Activated CD4-positive, alpha-beta T cell treated with anti-CD3 and anti-CD28 coated beads for 36 hours (primary cell): Measurements from ENCODE around the gene ZNF385C. TPM values are rescaled to one million over a fixed set of nuclear protein-coding genes. Genes with fewer than 3 reads are reported as not detected.

Source experiments
- ATAC-seq: fragments of 200-7000 bp; cut with Tn5 transposase; one replicate; pipeline ENCODE4 v1.10.0; 2021; ENCODE audit warnings: mild to moderate bottlenecking, moderate library complexity
- CTCF ChIA-PET: fragments of 350-600 bp; sonication (Branson Sonifier 250); formaldehyde crosslinking; loops from one replicate; lab custom pipeline; 2021; ENCODE audit warnings: antibody characterized with exemption; lab: Charles Lee
- POLR2A ChIA-PET: fragments of 350-600 bp; sonication (Branson Sonifier 250); formaldehyde crosslinking; loops from one replicate; lab custom pipeline; 2021; ENCODE audit warnings: antibody characterized with exemption, inconsistent platforms; lab: Charles Lee
- DNase-seq: peaks from one replicate; pipeline ENCODE4 v3.0.0-alpha.2; 2020
- H3K27ac Mint-ChIP-seq: one replicate; pipeline ENCODE4 v1.8.0; 2021; ENCODE audit warnings: mixed read lengths
- H3K27me3 Mint-ChIP-seq: one replicate; pipeline ENCODE4 v1.8.0; 2021; ENCODE audit warnings: mixed read lengths
- H3K36me3 Mint-ChIP-seq: one replicate; pipeline ENCODE4 v1.8.0; 2021; ENCODE audit warnings: low read depth, mixed read lengths
- H3K4me1 Mint-ChIP-seq: one replicate; pipeline ENCODE4 v1.8.0; 2021; ENCODE audit warnings: mixed read lengths
- H3K4me3 Mint-ChIP-seq: one replicate; pipeline ENCODE4 v1.8.0; 2021; ENCODE audit warnings: mild to moderate bottlenecking, moderate library complexity, mixed read lengths
- H3K9me3 Mint-ChIP-seq: one replicate; pipeline ENCODE4 v1.8.0; 2021; ENCODE audit warnings: low read depth, mixed read lengths
- intact Hi-C, 2 experiments: fragments of 100-400 bp; cut with DNase I in 1 of 2; cut with micrococcal nuclease in 1 of 2; formaldehyde crosslinking; loops; one replicate each; pipeline versions ENCODE4 v1.14.2 to v1.15.1; 2022 to 2024; cut with DNase I, micrococcal nuclease
- total RNA-seq, 2 experiments: library from RNA; stranded (reverse); gene quantifications; one replicate each; pipeline ENCODE4 v1.2.3, GENCODE V29; 2021

ZNF385C gene
- total RNA-seq, 2 experiments from 2014 or later, result 0.23 to 0.30 TPM

DNA sequence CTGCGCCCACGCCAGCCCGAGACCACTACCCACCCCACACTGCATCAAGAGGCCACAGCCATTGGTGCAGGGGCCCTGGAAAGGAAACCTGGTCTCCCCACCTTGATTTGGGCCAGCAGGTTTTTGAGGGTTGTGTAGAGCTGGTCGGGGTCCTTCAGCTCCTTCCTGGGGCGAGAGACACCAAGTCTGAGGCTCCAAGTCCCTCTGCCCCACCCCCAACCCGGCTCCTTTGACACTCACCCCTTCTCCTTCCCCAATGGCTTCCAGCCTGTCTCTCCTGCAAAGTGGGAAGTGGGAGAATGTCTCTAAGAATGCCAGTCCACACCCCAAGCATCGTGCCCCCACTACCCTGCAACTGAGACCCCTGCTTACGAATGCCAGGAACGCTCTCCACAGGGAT lies 15.8 kb upstream of the ZNF385C start:
- POLR2A ChIA-PET, result interaction anchor here (1.1 kb wide), 1 partner anchor 148 kb away, joined by 7 read pairs; the partner anchor contains the start of gene CNP

GRCh38 chr17:42113293-42114069 lies 15.2 kb upstream of the ZNF385C start:
- ChIA-PET CTCF (interaction anchor here (0.6 to 3.4 kb wide), 11 partner anchors 10 to 460 kb away, joined by 3 to 22 read pairs (median 6); partner anchors contain the start of genes CNP, DNAJC7, KCNH4 and NKIRAS2), POLR2A (interaction anchor here (1.1 to 1.5 kb wide), 2 partner anchors 94 to 147 kb away, joined by 3 to 7 read pairs; partner anchors contain the start of genes CNP and NKIRAS2)
- peaks cover 29% of the 10 kb centered on the region for H3K36me3 Mint-ChIP-seq
- ATAC-seq, result no peak
- H3K4me1 Mint-ChIP-seq, result peaks cover 33% of the 10 kb centered on the region
- no peak overlapping the region for H3K4me3 Mint-ChIP-seq
- peak overlapping the region; percentile 97 for H3K27ac Mint-ChIP-seq
- intact Hi-C loops, result loop anchor here (2.0 to 5.0 kb wide), 3 partner anchors 41 to 195 kb away; partner anchors contain the start of genes RAB5C (in 2 of the 2), ACLY (in 1 of the 2) and STAT5A (in 1 of the 2)
- no peak for DNase-seq
- no peaks in the 10 kb centered on the region for H3K9me3 Mint-ChIP-seq
- no peaks in the 10 kb centered on the region for H3K27me3 Mint-ChIP-seq

More for the DNA sequence above, 15.8 kb upstream of the ZNF385C start:
- H3K9me3 Mint-ChIP-seq, result no peaks in the 10 kb centered on the region
- no peaks in the 10 kb centered on the region for H3K27me3 Mint-ChIP-seq
- H3K27ac Mint-ChIP-seq, result no peak overlapping the region
- CTCF ChIA-PET, result interaction anchor here (0.5 to 3.4 kb wide), 12 partner anchors 11 to 459 kb away, joined by 3 to 22 read pairs (median 4); partner anchors contain the start of genes KCNH4 and NKIRAS2
- DNase-seq, result no peak
- no peak overlapping the region for H3K4me3 Mint-ChIP-seq
- peaks cover 35% of the 10 kb centered on the region for H3K36me3 Mint-ChIP-seq
- intact Hi-C loops, result loop anchor here in 1 of 2 experiments (5.0 kb wide), 1 partner anchor 173 kb away; the partner anchor contains the start of gene STAT5A
- peaks cover 40% of the 10 kb centered on the region for H3K4me1 Mint-ChIP-seq
- no peak for ATAC-seq

GRCh38 chr17:42112552-42113176 lies 14.4 kb upstream of the ZNF385C start, which contains the start of gene DHX58:
Gene DHX58, minus strand, starts transcription at chr17:42112714. Its CDS starts 822 bp downstream, at chr17:42111892.
- Mint-ChIP-seq H3K27me3 (no peaks in the 10 kb centered on the region), H3K9me3 (no peaks in the 10 kb centered on the region), H3K27ac (peak within 1 kb of the TSS; percentile 97), H3K4me3 (peak within 1 kb of the TSS; percentile 77), H3K4me1 (peaks cover 35% of the 10 kb centered on the region), H3K36me3 (peaks cover 27% of the 10 kb centered on the region)
- POLR2A ChIA-PET, result interaction anchor here (0.7 to 1.5 kb wide), 4 partner anchors 8 to 147 kb away, joined by 3 to 4 read pairs (median 4); partner anchors contain the start of genes KAT2A and NKIRAS2
- ATAC-seq (peak; percentile 86), DNase-seq (peak; percentile 89)
- intact Hi-C loops, result loop anchor here (1.0 to 5.0 kb wide), 4 partner anchors 9 to 194 kb away; partner anchors contain the start of genes RAB5C (in 2 of the 2), ACLY (in 1 of the 2), KAT2A (in 1 of the 2) and STAT5A (in 1 of the 2)
- CTCF ChIA-PET, result interaction anchor here (1.0 to 3.4 kb wide), 11 partner anchors 8 to 150 kb away, joined by 3 to 22 read pairs (median 8); partner anchors contain the start of genes CNP, DNAJC7, KAT2A and KCNH4

DNA sequence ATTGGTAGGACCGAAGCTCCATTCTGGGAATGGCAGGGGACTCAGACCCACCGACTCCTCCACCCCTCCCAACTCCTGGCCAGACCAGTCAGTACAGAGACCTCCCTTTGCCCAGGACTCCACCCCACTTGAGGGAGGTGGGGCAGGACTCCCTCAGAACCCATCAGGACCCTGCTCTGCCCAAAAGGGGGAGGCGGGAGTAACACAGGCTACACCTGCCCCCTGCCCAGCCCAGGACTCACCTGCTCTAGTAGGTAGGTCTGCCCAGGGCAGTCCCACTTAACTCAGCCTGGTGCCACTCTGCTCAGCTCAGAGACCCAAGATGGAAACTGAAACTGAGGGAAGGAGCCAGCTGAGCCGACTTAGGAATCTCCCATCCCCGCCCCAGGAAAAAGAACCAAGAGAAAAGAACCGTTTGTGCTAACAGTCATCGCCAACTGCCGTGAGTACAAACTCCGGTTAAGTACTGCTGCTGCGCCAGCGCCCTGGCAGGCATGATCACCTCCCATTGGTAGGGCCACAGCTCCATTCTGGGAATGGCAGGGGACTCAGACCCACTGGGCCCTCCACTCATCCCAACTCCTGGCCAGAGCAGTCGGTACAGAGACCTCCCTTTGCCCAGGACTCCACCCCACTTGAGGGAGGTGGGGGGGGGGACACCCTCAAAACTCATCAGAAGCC lies 13.7 kb upstream of the ZNF385C start:
- Mint-ChIP-seq H3K4me1 (peaks cover 35% of the 10 kb centered on the region), H3K9me3 (no peaks in the 10 kb centered on the region), H3K4me3 (peak overlapping the region; percentile 77), H3K27me3 (no peaks in the 10 kb centered on the region), H3K36me3 (peaks cover 21% of the 10 kb centered on the region), H3K27ac (peak overlapping the region; percentile 97)
- intact Hi-C loops, result loop anchor here (1.0 to 5.0 kb wide), 4 partner anchors 9 to 193 kb away; partner anchors contain the start of genes RAB5C (in 2 of the 2), ACLY (in 1 of the 2), KAT2A (in 1 of the 2) and STAT5A (in 1 of the 2)
- ChIA-PET CTCF (interaction anchor here (0.6 to 3.4 kb wide), 14 partner anchors 8 to 1793 kb away, joined by 3 to 22 read pairs (median 6); partner anchors contain the start of genes CNP, DHX8, DNAJC7 and KAT2A), POLR2A (interaction anchor here (0.5 to 1.5 kb wide), 5 partner anchors 9 to 146 kb away, joined by 3 to 4 read pairs (median 4); partner anchors contain the start of genes KAT2A and NKIRAS2)
- DNase-seq (peak; percentile 60), ATAC-seq (peak; percentile 9)

DNA sequence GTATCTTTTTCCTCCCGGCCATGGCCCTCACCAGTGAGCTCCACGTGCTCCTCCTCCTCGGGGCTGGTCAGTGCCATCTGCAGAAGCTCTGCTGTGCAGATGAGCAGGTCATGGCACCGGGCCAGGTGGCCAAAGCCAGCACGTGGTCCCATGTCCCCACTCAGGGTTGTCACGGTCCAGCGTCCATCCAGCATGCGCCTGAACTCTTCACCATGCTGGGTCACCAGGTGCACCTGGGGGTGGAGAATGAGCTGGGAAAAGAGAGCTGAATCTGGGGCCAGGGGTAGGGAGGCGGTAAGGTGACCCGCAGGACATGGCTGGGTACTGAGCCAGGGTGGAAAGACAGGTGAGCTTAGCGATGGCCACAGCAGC lies 13.0 kb upstream of the ZNF385C start:
- H3K9me3 Mint-ChIP-seq, result no peaks in the 10 kb centered on the region
- intact Hi-C loops, result loop anchor here in 1 of 2 experiments (5.0 kb wide), 1 partner anchor 176 kb away; the partner anchor contains the start of gene STAT5A
- DNase-seq, result no peak
- H3K27ac Mint-ChIP-seq, result peak overlapping the region; percentile 97
- H3K27me3 Mint-ChIP-seq, result no peaks in the 10 kb centered on the region
- H3K36me3 Mint-ChIP-seq, result peaks cover 16% of the 10 kb centered on the region
- ChIA-PET CTCF (interaction anchor here (0.5 to 3.4 kb wide), 7 partner anchors 10 to 1793 kb away, joined by 3 to 19 read pairs (median 5); partner anchors contain the start of genes DNAJC7 and NKIRAS2), POLR2A (interaction anchor here (0.6 to 1.3 kb wide), 3 partner anchors 10 to 145 kb away, joined by 3 to 4 read pairs (median 4); partner anchors contain the start of gene KAT2A)
- no peak overlapping the region for H3K4me3 Mint-ChIP-seq
- no peak for ATAC-seq
- H3K4me1 Mint-ChIP-seq, result peaks cover 30% of the 10 kb centered on the region

DNA sequence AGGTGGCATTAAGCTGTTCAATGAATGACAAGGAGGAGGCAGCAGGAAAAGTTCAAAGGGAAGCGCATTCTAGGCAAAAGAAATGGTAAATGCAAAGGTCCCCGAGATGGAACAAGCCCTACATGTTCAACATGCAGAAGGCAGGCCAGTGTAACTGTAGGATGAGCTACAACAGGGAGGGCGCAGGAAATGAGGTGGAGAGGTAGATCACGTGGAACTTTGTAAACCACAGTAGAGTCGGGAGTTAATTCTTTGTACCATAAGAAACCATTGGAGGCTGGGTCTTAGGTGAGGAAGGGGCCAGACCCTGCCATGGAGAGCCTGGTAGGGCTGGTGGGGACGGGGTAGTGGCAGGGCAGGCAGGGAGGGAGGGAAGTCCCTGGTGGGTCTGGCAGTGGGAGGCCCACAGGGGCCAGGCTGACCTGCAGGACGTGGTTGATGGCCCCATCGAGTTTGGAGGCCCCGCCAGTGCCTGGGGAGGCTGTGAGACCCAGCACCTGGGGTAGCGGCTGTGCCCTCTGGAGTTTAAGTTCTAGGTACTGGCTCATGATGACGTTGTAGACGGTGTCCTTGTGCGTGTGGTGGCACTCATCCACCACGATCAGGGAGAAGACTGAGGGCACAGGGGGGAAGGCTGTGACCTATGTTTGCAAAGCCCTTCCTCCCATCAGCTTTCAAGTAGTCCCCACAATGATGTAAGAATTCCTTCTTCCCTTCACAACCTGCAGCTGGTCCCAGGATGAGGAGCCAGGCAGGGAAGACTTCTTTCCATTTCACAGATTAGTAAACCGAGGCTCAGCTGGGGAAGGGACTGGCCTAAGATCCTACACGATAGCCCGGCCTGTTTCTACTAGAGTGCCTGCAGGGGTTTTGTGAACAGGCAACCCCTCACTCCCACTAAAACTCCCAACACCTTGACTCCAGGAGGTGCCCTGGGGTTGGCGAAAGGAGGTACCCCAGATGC lies 12.3 kb upstream of the ZNF385C start:
- CTCF ChIA-PET, result interaction anchor here (0.6 to 1.9 kb wide), 4 partner anchors 9 to 147 kb away, joined by 3 to 8 read pairs (median 3); partner anchors contain the start of gene DNAJC7
- Mint-ChIP-seq H3K36me3 (peaks cover 11% of the 10 kb centered on the region), H3K9me3 (no peaks in the 10 kb centered on the region), H3K27me3 (no peaks in the 10 kb centered on the region), H3K4me3 (no peak overlapping the region), H3K27ac (peak overlapping the region; percentile 97), H3K4me1 (peaks cover 30% of the 10 kb centered on the region)
- intact Hi-C loops, result loop anchor here in 1 of 2 experiments (5.0 kb wide), 1 partner anchor 177 kb away; the partner anchor contains the start of gene STAT5A
- no peak for ATAC-seq
- no peak for DNase-seq
- POLR2A ChIA-PET, result interaction anchor here (0.6 kb wide), 1 partner anchor 9 kb away, joined by 3 read pairs; no protein-coding TSS in a partner anchor

- intact Hi-C loops, result no loop called here
- ChIA-PET POLR2A (no interaction called here), CTCF (interaction anchor here (0.9 to 1.1 kb wide), 2 partner anchors 41 to 91 kb away, joined by 3 read pairs; partner anchors contain the start of gene DNAJC7)
- Mint-ChIP-seq H3K27me3 (no peaks in the 10 kb centered on the region), H3K36me3 (peaks cover 4% of the 10 kb centered on the region), H3K27ac (no peak overlapping the region), H3K4me3 (no peak overlapping the region), H3K9me3 (no peaks in the 10 kb centered on the region), H3K4me1 (peaks cover 30% of the 10 kb centered on the region)
- ATAC-seq (no peak), DNase-seq (no peak)
Observed at GRCh38 chr17:42109086-42109485, 10.8 kb upstream of the ZNF385C start.

- intact Hi-C loops, result loop anchor here (1.0 kb wide), 7 partner anchors 9 to 178 kb away; partner anchors contain the start of genes CNP (in 1 of the 2), KAT2A (in 1 of the 2), KCNH4 (in 1 of the 2) and ODAD4 (in 1 of the 2)
- peak overlapping the region; percentile 59 for H3K4me3 Mint-ChIP-seq
- ChIA-PET CTCF (interaction anchor here (0.8 to 1.5 kb wide), 6 partner anchors 9 to 128 kb away, joined by 3 to 5 read pairs (median 4); partner anchors contain the start of gene ZNF385C), POLR2A (interaction anchor here (0.6 kb wide), 1 partner anchor 399 kb away, joined by 3 read pairs; no protein-coding TSS in a partner anchor)
- no peaks in the 10 kb centered on the region for H3K27me3 Mint-ChIP-seq
- DNase-seq (peak; percentile 98), ATAC-seq (peak; percentile 86)
- H3K27ac Mint-ChIP-seq, result peak overlapping the region; percentile 51
- H3K4me1 Mint-ChIP-seq, result peaks cover 29% of the 10 kb centered on the region
- no peaks in the 10 kb centered on the region for H3K9me3 Mint-ChIP-seq
- H3K36me3 Mint-ChIP-seq, result no peaks in the 10 kb centered on the region
Observed at GRCh38 chr17:42107597-42108576, 9.6 kb upstream of the ZNF385C start.
